NB4 (cell line): ENCODE results near the gene FHDC1.
A peak's percentile ranks its signal among the peaks of the same experiment; 100 is the strongest.

Experiments used
- DNase-seq: peaks from one replicate; pipeline ENCODE4 v3.0.0; 2010; ENCODE audit warnings: low read depth
- H3K4me3 ChIP-seq: one replicate; pipeline ENCODE4 v1.5.1; 2011; ENCODE audit warnings: mild to moderate bottlenecking, low read depth, low read length, moderate library complexity
- MYC ChIP-seq: IDR thresholded peaks from 2 replicates; pipeline ENCODE4 v1.6.1; 2011; ENCODE audit warnings: low read depth, low read length
- POLR2A ChIP-seq: IDR thresholded peaks from 2 replicates; pipeline ENCODE4 v1.6.1; 2011; ENCODE audit warnings: mild to moderate bottlenecking; ENCODE audit not compliant: insufficient read length; ENCODE audit errors: extremely low read depth
- TF ChIP-seq, protein P1 (sequence below): IDR thresholded peaks from 2 replicates; pipeline ENCODE4 v1.6.1; 2011; ENCODE audit warnings: low read depth, low read length
- TF ChIP-seq, protein P2 (sequence below): IDR thresholded peaks from one replicate; pipeline ENCODE4 v1.5.1; 2012; ENCODE audit warnings: low read depth, low read length

Gene FHDC1

DNA sequence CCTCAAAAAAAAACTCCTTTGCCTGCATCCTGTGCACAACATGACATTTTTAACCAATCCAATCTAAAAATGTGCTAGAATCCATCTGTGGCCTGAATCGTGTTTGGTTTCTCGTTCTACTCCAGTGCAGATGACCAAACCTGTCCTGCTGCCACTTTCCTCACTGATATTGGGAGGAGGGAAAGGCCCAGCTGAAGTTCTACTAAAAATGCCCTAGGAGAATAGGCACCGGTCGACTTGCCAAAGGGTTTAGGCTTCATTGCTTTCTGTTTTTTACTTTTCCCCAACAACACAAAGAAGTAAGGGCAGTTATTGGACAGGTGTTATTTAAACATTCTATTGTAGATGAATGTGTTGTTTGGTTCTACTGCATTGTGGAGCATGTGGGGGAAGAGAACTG, 7.8 kb upstream of the FHDC1 start:
- no peak overlapping the region for H3K4me3 ChIP-seq
- TF ChIP-seq MYC (no peak), POLR2A (no peak)
- TF ChIP-seq, protein P1, sequence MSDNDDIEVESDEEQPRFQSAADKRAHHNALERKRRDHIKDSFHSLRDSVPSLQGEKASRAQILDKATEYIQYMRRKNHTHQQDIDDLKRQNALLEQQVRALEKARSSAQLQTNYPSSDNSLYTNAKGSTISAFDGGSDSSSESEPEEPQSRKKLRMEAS: no peak
- DNase-seq: no peak

DNA sequence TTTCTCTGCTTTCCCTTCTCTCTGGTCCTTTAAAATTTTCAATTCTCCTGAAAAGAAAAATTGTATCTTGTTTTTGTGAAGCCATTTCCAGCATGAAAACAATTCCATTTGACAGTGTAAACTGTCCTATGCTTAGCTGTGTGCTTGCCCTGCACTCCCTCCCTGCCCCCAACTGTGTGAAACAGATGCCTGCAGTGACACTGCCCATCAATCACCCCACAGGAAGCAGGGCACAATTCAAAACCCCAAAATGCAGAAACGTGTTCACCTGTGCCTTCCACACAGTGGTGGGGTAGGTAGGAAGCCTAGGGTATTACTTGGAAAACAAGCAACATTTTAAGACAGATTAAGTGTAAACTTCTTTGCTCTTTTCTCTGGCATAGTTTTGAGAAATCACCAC, 6.2 kb upstream of the FHDC1 start:
- DNase-seq: no peak
- no peak overlapping the region for H3K4me3 ChIP-seq
- TF ChIP-seq, protein P2, sequence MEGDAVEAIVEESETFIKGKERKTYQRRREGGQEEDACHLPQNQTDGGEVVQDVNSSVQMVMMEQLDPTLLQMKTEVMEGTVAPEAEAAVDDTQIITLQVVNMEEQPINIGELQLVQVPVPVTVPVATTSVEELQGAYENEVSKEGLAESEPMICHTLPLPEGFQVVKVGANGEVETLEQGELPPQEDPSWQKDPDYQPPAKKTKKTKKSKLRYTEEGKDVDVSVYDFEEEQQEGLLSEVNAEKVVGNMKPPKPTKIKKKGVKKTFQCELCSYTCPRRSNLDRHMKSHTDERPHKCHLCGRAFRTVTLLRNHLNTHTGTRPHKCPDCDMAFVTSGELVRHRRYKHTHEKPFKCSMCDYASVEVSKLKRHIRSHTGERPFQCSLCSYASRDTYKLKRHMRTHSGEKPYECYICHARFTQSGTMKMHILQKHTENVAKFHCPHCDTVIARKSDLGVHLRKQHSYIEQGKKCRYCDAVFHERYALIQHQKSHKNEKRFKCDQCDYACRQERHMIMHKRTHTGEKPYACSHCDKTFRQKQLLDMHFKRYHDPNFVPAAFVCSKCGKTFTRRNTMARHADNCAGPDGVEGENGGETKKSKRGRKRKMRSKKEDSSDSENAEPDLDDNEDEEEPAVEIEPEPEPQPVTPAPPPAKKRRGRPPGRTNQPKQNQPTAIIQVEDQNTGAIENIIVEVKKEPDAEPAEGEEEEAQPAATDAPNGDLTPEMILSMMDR: no peak
- TF ChIP-seq MYC (no peak), POLR2A (no peak)
- TF ChIP-seq, protein P1: no peak

DNA sequence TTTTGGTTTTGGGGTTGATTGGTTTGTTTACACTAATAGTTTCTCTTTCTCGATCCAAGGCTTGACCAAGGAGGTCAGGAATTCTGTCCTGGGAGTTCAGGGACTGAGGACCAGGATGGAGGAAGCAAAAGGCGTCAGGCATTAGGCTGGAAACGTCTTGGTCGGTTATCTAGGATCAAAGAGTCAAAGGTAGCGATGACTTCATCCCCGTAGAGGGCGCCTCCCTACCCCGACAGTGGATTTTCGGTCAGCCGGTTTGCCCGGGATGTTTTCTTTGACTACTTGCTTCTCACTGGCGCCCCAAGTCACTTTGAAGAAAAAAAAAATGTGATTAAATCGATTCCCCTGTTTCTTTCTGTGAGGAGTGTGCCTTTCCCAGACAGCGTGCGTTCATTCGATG, 980 bp upstream of the FHDC1 start:
- TF ChIP-seq, protein P2: peak; percentile 24
- TF ChIP-seq MYC: no peak
- H3K4me3 ChIP-seq: no peak overlapping the region

DNA sequence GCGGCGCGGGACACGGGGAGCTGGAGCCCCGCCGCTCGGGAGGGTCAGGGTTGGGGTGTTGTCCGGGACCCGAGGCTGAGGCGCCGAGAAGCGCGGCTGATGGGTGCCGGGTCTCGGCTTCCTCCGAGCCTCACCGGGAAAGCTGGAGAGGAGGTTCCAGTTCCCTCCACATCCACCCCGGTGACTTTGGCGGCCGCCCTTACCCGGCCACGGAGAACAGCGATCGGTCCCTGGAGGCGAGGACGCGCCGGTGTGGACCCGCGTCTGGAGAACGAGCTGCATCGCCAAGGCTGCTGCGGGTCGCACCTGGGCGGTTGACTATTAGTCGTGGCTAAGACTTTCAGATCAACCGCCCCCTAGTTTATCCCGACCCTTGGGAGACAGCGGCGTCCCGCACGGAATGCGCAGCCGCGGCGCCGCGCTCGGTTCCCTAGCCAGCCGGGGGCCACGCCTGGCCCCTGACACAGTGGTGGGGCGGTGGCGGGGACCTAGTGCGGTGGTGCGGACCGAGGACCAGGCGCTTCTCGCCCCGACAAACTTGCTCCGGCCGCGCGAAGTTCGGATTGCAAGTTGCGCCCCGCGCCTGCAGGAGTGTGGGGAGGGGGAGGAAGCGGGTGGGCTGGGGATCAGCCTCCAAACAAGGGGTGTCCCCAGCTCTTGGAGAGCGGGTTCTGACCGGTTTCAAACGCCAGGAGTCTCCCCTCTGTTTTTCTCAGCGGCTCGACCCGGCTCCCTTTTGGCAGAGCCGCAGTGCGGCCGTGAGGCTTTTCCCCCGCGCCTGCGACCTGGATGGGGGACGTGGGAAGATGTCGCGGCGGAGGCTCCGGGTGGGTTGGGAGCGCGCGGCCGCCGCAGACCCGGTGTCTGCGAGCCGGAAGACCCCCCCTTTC, 568 bp downstream of the FHDC1 start:
- TF ChIP-seq, protein P1: no peak
- TF ChIP-seq, protein P2: no peak
- TF ChIP-seq POLR2A (no peak), MYC (no peak)
- H3K4me3 ChIP-seq: no peak overlapping the region
- peak; percentile 14 for DNase-seq

More for the DNA sequence above, 980 bp upstream of the FHDC1 start:
- DNase-seq: peak; percentile 52

DNA sequence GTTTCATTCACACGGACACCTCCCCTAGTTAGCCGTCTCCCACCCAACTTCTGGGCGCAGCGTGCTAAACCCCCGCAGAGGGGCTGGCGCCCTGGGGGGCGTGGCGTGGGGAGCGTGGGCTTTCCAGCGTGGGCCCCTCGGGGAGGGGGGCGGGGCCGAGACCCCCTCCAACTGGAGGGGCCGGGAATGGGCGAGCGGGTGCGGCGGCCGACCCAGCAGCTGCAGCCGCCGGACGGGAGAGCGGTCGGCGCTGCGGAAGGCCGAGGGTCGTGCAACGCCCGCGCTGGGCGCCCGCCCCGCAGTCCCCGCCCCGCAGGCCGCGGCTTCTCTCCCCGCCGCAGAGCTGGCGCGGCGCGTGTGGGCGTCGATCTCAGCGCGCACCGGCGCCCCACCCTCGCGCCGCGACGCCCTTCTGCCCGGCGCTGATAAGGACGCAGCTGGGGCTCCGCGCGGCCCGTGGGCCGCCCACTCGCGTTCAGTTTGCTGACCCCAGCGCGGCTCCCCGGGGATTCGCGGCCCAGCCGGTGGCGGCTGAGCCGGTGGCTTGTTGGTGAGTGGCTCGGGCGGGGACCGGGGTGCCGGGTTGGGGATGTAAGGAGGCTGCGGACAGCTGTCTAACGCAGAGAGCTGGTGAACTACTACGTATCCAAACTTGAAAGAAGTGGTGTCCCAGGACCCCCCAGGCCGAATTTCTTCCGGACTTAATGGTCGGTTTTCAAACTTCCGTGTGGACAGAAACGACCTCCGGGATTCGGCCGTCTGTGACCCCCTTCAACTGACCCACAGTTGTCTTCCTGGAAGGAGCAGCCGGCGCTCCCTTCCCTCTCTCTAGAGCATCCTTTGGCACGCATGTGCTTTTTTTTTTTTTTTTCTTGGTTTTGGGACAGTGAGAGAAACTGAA, 1.5 kb downstream of the FHDC1 start:
- H3K4me3 ChIP-seq: no peak overlapping the region
- peak; percentile 27 for DNase-seq
- TF ChIP-seq MYC: no peak
- TF ChIP-seq, protein P2: no peak
- TF ChIP-seq, protein P1: no peak
- no peak for TF ChIP-seq POLR2A

DNA sequence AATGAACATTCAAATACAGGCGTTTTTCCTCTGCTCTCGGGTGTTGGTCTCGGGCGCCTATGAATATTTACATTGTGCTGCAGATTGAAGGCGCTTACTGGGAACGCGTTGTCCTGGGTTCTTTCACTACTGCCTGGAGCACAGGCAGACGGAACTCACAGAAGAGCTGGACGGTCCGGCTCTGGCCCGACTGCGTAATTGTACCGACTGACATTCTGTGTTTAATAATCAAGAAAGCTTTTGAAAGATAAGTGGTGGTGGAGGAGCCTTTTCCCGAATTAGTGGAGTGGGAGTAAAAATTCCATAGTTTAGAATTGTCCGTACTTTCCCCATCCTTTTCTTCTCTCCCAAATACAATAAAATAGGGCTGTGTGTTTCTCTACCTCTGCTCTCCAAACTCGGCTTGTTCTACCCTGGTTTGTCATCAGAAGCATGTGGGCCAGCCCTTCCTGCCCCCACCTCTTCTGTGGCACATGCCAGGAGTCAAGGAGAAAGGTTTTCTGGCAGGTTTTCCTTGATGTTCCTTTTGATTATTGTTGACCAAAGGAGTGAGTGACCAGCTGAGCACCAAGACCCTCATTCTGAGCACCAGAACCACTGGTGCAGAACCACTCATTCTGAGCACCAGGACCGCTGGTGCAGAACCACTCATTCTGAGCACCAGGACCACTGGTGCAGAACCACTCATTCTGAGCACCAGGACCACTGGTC, 2.3 kb downstream of the FHDC1 start:
- no peak for TF ChIP-seq MYC
- TF ChIP-seq, protein P2: no peak
- no peak for TF ChIP-seq POLR2A
- TF ChIP-seq, protein P1: no peak
- no peak for DNase-seq
- no peak overlapping the region for H3K4me3 ChIP-seq
